Right lobe of liver (tissue), 6 donors: ENCODE data around the gene ARHGAP4. TPM values are rescaled to one million over a fixed set of nuclear protein-coding genes. Genes with fewer than 3 reads are reported as not detected.

Source experiments
- ATAC-seq, 4 donors: fragments of 200-7000 bp; cut with Tn5 transposase; one replicate each; pipeline ENCODE4 v1.9.1; 2020; ENCODE audit warnings: mild to moderate bottlenecking in 4 of 4, moderate library complexity in 4 of 4
- DNase-seq, 3 donors: peaks; one replicate each; pipeline ENCODE4 v3.0.0-alpha.2; 2020
- H3K27ac ChIP-seq, 3 donors: fragments of 200-600 bp; one replicate each; pipeline ENCODE4 v1.8.0; 2022
- H3K27me3 ChIP-seq, 2 donors: fragments of 200-600 bp; one replicate each; pipeline ENCODE4 v1.8.0; 2022
- H3K36me3 ChIP-seq, 4 donors: fragments of 200-600 bp; sonication (generic) in 1 of 4; one replicate each; pipeline versions ENCODE4 v1.5.1 to v1.8.0; 2017 to 2022; ENCODE audit warnings: control low read depth in 1 of 4
- H3K4me1 ChIP-seq, 4 donors: fragments of 200-600 bp; sonication (generic) in 1 of 4; one replicate each; pipeline versions ENCODE4 v1.5.1 to v1.8.0; 2017 to 2022; ENCODE audit warnings: control low read depth in 1 of 4
- H3K4me3 ChIP-seq, 3 donors: fragments of 200-600 bp; one replicate each; pipeline ENCODE4 v1.8.0; 2022
- H3K9me3 ChIP-seq, 4 donors: fragments of 200-600 bp; sonication (generic) in 1 of 4; one replicate each; pipeline versions ENCODE4 v1.5.1 to v1.8.0; 2017 to 2022; ENCODE audit warnings: control low read depth in 1 of 4
- POLR2A ChIP-seq: fragments of 450-650 bp; IDR thresholded peaks from one replicate; pipeline ENCODE4 v1.6.1; 2017; ENCODE audit warnings: antibody characterized with exemption, mild to moderate bottlenecking
- WGBS: methylation state at CpG from one replicate; pipeline ENCODE4 v1.1.6; 2018; ENCODE audit warnings: low coverage, low lambda C conversion rate; ENCODE audit not compliant: insufficient coverage; ENCODE audit errors: missing lambda C conversion rate; 5-methylcytosine and 5-hydroxymethylcytosine counted together
- intact Hi-C, 2 donors: fragments of 100-400 bp; cut with DNase I; formaldehyde crosslinking; loops; one replicate each; pipeline versions ENCODE4 v1.11.2 to v1.14.1; 2022
- total RNA-seq, 6 experiments: library from RNA; depleted of rRNA in 2 of 6; stranded (reverse); fragments of >200 nt in 2 of 6; fragmentation: NEBNext Ultra II Directional in 3 of 6; extraction: Animal tissue kit (Norgen Biotek cat#: 25700) in 3 of 6; gene quantifications; one replicate each; pipeline versions ENCODE4 v1.1.0 to v1.2.4, GENCODE V29; 2016 to 2023
- TF ChIP-seq, protein P1 (sequence below), 4 donors: fragments of 200-600 bp in 3 of 4; fragments of 450-650 bp in 1 of 4; IDR thresholded peaks; one replicate each; pipeline versions ENCODE4 v1.5.1 to v1.8.0; 2016 to 2022; ENCODE audit warnings: antibody characterized with exemption in 4 of 4, mild to moderate bottlenecking in 2 of 4
- donor health status: DM: no; HTN: yes; CAD: no.
- donor health status: DM: no; HTN: no; CAD: no.
- donor health status: DM: no; HTN: no; CAD: no.
- donor health status: DM: no; HTN: yes; CAD: no.
- donor health status: DM: no; HTN: yes; CAD: no.

The ARHGAP4 gene
- total RNA-seq, 6 experiments from 2014 or later = 5.5 to 11.9 (median 8.7) TPM

DNA sequence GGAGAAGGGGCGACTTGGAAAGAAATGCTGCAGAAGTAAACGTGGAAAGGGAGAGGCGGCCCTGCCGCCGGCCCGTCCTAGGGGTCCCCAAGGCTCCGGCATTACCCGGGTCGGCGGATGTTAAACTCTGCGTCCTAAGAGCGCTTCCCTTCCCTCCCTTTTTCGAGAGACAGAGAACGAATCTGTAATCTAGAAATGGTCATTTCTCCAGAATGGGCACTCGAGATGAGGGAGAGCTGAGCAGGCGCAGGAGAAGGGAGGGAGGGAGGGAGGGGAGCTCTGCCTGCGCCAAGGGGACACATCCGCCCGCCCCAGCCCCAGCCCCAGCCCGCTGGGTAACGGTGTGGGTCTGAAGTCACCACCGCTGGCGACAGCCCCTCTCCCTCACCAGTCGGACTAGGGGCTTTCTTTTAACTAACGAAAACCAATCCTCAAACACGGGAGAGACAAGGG lies 43.9 kb upstream of the ARHGAP4 start:
- ATAC-seq = no peak
- peak overlapping the region; percentile 47 to 95 (median 55) for H3K4me3 ChIP-seq
- H3K4me1 ChIP-seq = peaks cover 0 to 61% (median 1%) of the 10 kb centered on the region in 4 donors
- no peaks in the 10 kb centered on the region for H3K36me3 ChIP-seq
- no peaks in the 10 kb centered on the region for H3K27me3 ChIP-seq
- H3K9me3 ChIP-seq = no peaks in the 10 kb centered on the region
- peak in 1 of 3 donors; percentile 55 for DNase-seq
- intact Hi-C loops = no loop called here
- TF ChIP-seq, protein P1, sequence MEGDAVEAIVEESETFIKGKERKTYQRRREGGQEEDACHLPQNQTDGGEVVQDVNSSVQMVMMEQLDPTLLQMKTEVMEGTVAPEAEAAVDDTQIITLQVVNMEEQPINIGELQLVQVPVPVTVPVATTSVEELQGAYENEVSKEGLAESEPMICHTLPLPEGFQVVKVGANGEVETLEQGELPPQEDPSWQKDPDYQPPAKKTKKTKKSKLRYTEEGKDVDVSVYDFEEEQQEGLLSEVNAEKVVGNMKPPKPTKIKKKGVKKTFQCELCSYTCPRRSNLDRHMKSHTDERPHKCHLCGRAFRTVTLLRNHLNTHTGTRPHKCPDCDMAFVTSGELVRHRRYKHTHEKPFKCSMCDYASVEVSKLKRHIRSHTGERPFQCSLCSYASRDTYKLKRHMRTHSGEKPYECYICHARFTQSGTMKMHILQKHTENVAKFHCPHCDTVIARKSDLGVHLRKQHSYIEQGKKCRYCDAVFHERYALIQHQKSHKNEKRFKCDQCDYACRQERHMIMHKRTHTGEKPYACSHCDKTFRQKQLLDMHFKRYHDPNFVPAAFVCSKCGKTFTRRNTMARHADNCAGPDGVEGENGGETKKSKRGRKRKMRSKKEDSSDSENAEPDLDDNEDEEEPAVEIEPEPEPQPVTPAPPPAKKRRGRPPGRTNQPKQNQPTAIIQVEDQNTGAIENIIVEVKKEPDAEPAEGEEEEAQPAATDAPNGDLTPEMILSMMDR (IDR thresholded peaks at IDR 0.05) = no peak
- no peak for TF ChIP-seq POLR2A
- H3K27ac ChIP-seq = peak overlapping the region; percentile 31 to 47 (median 36)
- WGBS = 14% methylated on average over 19 of the region's 26 CpGs

GRCh38 chrX:153969125-153969903 lies 43.2 kb upstream of the ARHGAP4 start:
- intact Hi-C loops = no loop called here
- no peak for ATAC-seq
- Histone ChIP-seq H3K4me3 (peak overlapping the region; percentile 47 to 95 (median 55)), H3K9me3 (no peaks in the 10 kb centered on the region), H3K27ac (peak overlapping the region; percentile 31 to 47 (median 36)), H3K36me3 (no peaks in the 10 kb centered on the region), H3K4me1 (peaks cover 0 to 54% (median 0%) of the 10 kb centered on the region in 4 donors), H3K27me3 (no peaks in the 10 kb centered on the region)
- no peak for TF ChIP-seq POLR2A
- TF ChIP-seq, protein P1 (IDR thresholded peaks at IDR 0.05) = no peak
- DNase-seq = peak in 1 of 3 donors; percentile 52
- WGBS = 32% methylated on average over 14 of the region's 25 CpGs

GRCh38 chrX:153968754-153969124 lies 42.7 kb upstream of the ARHGAP4 start:
- no peaks in the 10 kb centered on the region for H3K9me3 ChIP-seq
- no peaks in the 10 kb centered on the region for H3K27me3 ChIP-seq
- peak overlapping the region in 1 of 3 donors; percentile 95 for H3K4me3 ChIP-seq
- intact Hi-C loops = no loop called here
- H3K27ac ChIP-seq = peak overlapping the region in 2 of 3 donors; percentile 18 to 31
- 28% methylated on average over 8 of the region's 12 CpGs for WGBS
- DNase-seq (peak in 1 of 3 donors; percentile 42), ATAC-seq (no peak)
- H3K4me1 ChIP-seq = peaks cover 0 to 50% (median 0%) of the 10 kb centered on the region in 4 donors
- H3K36me3 ChIP-seq = peaks cover 0 to 6% (median under 1%) of the 10 kb centered on the region in 4 donors
- TF ChIP-seq, protein P1 (IDR thresholded peaks at IDR 0.05) = no peak
- TF ChIP-seq POLR2A = no peak

- 66% methylated on average over 7 of the region's 9 CpGs for WGBS
- no peaks in the 10 kb centered on the region for H3K27me3 ChIP-seq
- DNase-seq = no peak
- H3K27ac ChIP-seq = peak overlapping the region in 1 of 3 donors; percentile 18
- peaks cover 0 to 45% (median 0%) of the 10 kb centered on the region in 4 donors for H3K4me1 ChIP-seq
- no peak overlapping the region for H3K4me3 ChIP-seq
- no peak for ATAC-seq
- H3K36me3 ChIP-seq = peaks cover 0 to 10% (median 3%) of the 10 kb centered on the region in 4 donors
- TF ChIP-seq, protein P1 (IDR thresholded peaks at IDR 0.05) = no peak
- TF ChIP-seq POLR2A = no peak
- intact Hi-C loops = no loop called here
- no peaks in the 10 kb centered on the region for H3K9me3 ChIP-seq
These were observed 42.2 kb upstream of the ARHGAP4 start for GRCh38 chrX:153968255-153968654.
